B cell (primary cell): ENCODE results near the gene CISD1.

ENCODE experiments used
- EZH2 ChIP-seq: IDR thresholded peaks from 2 replicates; pipeline ENCODE4 v1.6.1; 2012; ENCODE audit warnings: borderline replicate concordance, low read depth, mild to moderate bottlenecking, moderate library complexity, low read length; ENCODE audit not compliant: insufficient read depth, poor library complexity, severe bottlenecking
- TF ChIP-seq, protein P1 (sequence below): fragments of 200-600 bp; IDR thresholded peaks from one replicate; pipeline ENCODE4 v1.8.0; 2022; ENCODE audit warnings: antibody characterized with exemption, mild to moderate bottlenecking

GRCh38 chr10:58302254-58302653, 33.3 kb downstream of the CISD1 start:
- no peak for TF ChIP-seq EZH2
- TF ChIP-seq, protein P1, sequence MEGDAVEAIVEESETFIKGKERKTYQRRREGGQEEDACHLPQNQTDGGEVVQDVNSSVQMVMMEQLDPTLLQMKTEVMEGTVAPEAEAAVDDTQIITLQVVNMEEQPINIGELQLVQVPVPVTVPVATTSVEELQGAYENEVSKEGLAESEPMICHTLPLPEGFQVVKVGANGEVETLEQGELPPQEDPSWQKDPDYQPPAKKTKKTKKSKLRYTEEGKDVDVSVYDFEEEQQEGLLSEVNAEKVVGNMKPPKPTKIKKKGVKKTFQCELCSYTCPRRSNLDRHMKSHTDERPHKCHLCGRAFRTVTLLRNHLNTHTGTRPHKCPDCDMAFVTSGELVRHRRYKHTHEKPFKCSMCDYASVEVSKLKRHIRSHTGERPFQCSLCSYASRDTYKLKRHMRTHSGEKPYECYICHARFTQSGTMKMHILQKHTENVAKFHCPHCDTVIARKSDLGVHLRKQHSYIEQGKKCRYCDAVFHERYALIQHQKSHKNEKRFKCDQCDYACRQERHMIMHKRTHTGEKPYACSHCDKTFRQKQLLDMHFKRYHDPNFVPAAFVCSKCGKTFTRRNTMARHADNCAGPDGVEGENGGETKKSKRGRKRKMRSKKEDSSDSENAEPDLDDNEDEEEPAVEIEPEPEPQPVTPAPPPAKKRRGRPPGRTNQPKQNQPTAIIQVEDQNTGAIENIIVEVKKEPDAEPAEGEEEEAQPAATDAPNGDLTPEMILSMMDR, result no peak
